ENCODE results near the gene CCDC106.

DNA sequence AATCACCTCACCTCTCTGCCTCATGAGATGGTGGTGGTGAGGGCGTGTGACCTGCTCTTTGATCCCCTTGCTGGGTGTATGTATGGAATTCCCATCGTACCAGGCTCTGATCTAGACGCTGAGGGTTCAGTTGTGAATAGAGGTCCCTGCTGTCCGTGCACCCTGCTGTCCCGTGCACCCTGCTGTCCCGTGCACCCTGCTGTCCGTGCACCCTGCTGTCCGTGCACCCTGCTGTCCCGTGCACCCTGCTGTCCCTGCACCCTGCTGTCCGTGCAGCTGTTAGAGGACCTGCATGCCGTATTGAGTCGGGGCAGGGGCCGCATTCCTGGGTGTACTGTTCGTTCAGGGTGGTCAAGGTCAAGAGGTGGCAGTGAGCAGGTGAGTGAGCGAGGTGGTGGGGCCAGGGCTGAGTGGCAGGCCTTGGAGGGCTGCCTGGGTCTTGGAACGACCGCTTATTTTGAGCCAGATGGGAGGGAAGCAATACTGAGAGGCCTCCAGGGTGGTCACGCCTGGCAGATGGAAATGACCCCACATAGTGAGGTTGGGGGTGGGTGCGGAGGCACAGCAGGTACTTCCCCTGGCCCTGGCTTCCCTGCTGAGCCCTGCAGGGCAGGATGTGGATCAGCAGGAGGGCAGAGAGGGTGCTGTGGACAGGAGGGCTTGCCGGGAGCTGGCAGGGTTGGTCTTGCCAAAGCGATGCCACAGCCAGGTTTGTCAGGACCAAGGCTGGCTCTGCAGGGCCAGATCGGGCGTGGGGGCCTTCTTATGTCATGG lies 22.5 kb downstream of the CCDC106 start:
- TF ChIP-seq EZH2 (IDR thresholded peaks at IDR 0.05; ENCODE audit: insufficient read depth, poor library complexity, severe bottlenecking) (no peak), EZH2phosphoT487 (IDR thresholded peaks at IDR 0.05; ENCODE audit: insufficient read depth, low read depth) (no peak)

Data from GM23248 (cell line).